HG03460 (cell line): ENCODE results near the gene EMILIN1.
A peak's percentile ranks its signal among the peaks of the same experiment; 100 is the strongest.
"Not testable (repeated sequence)": the region's sequence is repeated elsewhere in the genome, so short reads cannot be mapped to it uniquely, and the experiment has no call there.

Source experiments
- ATAC-seq: cut with Tn5 transposase; IDR thresholded peaks from one replicate; pipeline ENCODE4 v1.9.1; 2021; ENCODE audit not compliant: unreplicated experiment

Gene EMILIN1

GRCh38 chr2:27119330-27119670, 40.9 kb downstream of the EMILIN1 start:
- not testable (repeated sequence) for ATAC-seq

DNA sequence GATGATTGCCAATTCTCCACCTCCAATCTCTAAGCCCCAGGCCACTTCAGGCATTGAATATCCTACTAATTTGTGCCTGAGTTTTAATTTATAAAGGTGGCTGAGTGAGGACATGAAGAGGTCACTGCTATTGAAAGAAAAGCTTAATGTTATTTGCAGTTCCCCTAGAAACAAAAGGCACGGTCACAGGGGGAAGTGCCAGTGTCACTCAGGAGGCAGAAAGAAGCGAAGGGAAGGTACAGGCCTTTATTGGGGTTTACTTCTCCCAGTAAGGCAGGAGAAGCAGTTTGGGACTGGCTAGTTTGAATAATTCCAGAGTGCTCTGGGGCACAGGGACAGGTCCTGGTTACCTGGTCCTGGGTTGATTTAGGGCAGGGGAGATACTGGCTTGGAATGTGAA, 43.5 kb downstream of the EMILIN1 start:
- ATAC-seq: no peak

GRCh38 chr2:27122791-27123190, 44.4 kb downstream of the EMILIN1 start:
- ATAC-seq: no peak

DNA sequence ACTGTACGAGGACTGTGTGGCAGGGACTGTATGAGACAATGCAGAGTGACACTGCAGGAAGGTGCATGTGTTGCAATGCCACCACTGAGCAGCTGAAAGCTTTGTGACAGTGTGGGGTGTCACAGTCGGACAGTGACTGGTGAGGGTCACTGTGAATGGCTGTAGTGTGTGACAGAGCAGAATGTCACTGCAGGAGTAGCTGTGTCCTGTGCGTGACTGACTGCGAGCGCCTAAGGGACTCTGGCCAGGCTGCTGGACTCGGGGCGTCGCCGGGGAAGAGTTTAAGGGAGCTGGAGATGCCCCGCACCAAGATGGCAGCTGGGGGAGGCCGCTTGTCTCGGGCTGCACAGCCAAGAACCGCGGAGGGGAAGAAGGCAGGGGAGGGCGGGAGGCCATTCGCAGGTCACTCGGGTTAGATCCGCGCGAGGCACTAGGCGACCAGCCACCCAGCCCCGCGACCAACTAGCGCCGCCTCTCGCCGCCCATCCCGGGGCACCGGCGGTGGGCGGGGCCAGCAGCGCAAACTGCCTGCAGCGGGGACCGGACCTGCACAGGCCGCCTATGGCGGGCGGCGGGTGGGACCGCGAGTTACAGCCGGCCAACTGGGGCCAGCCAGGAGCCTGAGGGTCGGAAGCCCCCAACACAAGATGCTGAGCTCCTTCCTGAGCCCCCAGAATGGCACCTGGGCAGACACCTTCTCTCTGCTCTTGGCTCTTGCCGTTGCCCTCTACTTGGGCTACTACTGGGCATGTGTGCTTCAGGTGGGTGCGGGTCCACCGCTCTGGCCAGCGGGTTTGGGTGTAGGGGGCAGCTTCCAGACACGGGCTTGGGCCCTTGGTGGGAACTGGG, 45.1 kb downstream of the EMILIN1 start, which contains the start of gene ABHD1:
ABHD1 (plus strand) TSS at position 514 of the 849 bp plus-strand sequence; CDS start at position 648, 134 bp downstream.
- no peak for ATAC-seq

GRCh38 chr2:27125104-27125503, 46.7 kb downstream of the EMILIN1 start:
- ATAC-seq: no peak

DNA sequence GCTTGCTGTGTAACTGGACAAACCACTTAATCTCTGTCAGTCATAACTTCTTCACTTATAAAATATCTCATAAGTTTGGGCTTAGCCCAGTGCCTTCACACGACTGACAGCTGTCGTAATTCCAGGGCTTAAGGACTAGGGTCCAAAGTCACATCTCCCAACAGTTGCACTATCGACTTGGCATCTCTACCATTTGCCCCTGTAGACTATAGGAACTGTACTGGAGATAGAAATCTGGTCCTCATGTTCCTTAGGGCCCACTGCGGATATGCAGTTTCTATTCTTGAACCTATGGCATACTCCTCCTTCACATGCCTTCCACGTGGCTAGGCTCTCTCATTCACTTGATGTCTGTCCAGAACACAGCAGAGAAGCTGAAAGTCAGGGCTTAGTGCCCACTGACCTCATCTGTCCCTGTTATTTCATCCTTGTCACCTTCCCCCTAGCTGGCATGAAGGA, 47.9 kb downstream of the EMILIN1 start:
- no peak for ATAC-seq

DNA sequence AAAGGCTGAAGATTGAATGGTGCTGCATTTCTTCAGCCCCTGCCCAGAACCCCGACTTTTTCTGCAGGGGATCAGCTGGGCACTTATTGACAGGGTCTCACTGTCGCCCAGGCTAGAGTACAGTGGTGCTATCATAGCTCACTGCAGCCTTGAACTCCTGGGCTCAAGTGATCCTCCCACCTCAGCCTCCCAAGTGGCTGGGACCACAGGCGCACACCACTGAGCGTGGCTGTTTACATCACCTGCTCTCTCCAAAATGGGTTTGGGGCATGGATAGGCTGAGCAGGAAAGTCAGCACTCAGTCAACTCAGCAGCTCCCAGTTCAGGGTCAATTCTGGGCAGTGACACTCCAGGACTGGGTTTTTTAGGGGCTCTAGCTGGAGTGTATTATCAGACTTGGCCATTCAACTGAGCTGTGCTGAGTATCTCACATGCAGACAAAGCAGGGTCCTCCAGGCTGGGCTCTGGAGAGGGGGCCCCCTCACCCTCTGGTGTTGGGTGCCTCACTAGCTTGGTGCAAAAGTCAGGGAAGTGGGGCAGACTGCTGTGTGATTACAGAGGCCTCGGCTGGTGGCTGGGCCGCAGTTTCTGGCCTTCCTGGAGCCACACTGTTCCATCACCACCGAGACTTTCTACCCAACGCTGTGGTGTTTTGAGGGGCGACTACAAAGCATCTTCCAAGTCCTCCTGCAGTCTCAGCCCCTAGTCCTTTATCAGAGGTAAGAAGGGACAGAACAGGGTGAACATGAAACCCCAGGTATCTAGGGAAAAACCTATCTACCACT, 49.7 kb downstream of the EMILIN1 start:
- no peak for ATAC-seq

DNA sequence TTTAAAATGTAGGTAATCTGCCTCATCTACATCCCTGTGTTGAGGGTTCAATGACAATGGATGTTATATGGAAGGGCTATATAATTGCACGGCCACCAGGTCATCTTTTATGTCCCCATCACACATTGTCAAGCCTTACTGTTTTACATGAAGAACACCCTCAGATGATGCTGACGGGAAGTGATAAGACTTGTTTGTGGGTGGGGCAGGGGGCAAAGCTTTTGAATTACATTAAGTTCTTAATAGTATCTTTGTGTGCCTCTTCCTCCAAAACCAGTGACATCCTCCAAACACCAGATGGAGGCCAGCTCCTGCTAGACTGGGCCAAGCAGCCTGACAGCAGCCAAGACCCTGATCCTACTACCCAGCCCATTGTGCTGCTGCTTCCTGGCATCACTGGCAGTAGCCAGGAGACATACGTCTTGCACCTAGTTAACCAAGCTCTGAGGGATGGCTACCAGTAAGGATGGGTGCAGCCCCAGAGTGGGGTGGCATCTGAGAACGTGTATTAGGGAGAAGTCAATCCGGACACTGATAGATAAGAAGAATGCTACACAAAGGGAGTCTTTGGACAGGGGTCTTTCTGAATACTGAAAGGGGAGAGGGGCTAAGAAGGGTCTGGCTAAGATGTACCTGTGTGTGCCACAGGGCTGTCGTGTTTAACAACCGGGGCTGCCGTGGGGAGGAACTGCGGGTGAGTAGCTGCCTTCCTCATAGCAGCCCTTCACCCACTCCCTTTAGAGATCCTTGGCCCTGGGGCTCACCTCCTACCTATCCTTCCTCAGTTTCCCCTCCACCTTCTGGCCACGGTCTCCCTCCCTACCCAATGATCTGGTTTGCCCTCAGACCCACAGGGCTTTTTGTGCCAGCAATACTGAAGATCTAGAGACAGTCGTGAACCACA, 50.5 kb downstream of the EMILIN1 start:
- ATAC-seq: no peak

DNA sequence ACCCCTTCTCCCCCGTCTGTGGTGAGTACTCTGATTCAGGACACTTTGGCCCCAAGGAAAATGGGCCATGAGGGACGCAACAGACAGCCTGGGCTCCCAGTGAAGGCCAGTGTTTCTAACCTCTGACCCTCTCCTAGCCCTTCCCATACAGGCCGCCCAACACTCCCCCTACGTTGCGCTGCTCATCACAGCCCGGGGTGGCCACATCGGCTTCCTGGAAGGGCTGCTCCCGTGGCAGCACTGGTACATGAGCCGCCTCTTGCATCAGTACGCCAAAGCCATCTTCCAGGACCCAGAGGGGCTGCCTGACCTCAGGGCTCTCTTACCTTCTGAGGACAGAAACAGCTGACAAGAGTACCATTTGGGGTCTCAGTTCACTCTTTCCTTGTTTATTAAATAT, 52.0 kb downstream of the EMILIN1 start:
- ATAC-seq: no peak

DNA sequence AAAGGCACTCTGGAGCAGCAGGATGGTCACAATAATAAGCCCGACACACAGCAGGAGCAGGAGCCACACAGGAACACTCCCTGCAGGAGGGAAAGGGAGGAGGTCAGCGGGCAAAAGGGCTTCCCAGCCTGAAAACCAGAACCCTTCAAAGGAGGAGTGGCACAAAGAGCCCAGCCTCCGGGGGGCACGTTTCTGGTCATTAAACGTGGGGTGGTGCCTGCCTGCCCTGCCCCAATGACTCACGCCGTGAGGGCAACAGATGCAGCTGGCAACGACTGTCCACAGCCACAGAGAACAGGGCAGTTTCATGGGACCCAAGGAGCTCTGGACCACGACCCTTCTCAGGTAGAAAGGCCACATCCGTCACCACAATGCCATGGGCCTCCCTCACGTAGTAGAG, 53.0 kb downstream of the EMILIN1 start:
- no peak for ATAC-seq

DNA sequence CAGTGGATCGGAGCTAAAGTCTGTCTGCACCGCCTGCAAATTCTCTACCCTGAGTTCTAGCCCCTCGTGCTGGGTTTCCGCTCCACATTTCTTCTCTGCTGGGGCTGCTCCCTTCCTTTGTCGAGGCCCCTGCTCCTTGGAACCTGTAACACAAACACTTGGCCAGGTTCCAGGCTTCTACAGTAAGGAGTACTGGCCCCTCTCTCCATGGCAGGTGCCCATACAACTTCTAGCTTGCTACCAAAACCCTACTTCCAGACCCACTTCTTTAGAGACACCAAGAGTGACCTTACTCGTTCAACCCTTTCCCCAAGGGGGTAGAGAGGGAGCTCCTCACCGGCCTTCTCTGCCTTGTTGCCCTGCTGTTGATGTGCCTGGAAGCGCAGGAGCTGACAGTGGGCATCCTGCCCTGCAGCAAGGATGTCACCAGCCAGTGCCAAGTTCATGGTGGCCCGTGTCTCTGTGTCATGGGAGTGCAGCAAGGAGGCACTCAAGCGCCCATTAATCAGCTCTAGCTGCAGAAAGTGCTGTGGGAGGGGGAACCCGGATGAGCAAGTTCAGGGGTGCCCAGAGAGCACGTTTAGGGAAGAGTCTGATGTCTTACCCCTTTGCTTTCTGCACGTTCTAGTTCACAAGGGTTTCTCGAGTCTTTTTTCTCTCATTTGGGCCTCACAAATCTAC, 54.9 kb downstream of the EMILIN1 start:
- no peak for ATAC-seq

DNA sequence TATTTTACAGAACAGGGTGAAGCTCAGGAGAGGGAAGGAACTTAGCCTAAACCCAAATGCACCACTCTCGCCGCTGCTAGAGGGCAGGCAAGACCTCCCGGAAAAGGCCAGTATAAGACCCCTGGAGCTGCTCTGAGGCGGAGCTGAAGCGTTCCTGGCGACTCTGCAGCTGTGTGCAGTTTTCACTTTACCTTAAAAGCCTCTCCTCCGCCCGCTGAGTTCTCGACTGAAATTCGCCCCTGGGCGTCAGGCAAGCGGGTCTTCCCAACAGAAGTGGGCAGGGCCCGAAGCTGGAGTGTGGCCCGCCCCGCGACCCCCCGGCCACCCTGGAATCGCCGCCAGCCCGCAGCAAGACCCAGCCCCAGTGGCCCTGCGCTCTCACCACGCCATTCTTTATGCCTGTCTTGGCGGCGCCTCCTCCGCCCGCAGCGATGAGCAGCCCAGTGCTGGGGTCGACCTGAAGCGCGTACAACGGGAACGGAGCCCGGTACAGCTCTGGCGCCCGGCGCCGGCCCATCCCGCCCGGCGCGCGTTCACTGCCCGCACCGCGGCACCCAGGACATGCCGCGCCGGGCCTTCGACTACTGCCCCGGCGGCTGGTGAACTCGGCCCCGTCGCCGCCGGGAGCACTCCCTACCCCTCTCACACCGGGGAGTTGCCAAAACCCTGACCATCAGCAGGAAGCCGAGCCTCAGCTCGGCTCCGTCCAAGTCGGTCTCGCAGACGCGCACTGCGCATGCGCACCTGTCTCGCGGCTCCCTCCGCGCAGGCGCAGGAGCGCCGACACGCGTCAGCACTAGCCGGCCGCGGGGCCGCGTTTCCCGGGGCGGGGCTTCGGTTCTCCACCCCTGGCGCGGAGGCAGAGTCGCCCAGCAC, 55.7 kb downstream of the EMILIN1 start, which contains the start of gene PREB:
PREB (minus strand) TSS at position 732 of the 876 bp plus-strand sequence; CDS start at position 517, 215 bp downstream.
- peak; percentile 82 for ATAC-seq

DNA sequence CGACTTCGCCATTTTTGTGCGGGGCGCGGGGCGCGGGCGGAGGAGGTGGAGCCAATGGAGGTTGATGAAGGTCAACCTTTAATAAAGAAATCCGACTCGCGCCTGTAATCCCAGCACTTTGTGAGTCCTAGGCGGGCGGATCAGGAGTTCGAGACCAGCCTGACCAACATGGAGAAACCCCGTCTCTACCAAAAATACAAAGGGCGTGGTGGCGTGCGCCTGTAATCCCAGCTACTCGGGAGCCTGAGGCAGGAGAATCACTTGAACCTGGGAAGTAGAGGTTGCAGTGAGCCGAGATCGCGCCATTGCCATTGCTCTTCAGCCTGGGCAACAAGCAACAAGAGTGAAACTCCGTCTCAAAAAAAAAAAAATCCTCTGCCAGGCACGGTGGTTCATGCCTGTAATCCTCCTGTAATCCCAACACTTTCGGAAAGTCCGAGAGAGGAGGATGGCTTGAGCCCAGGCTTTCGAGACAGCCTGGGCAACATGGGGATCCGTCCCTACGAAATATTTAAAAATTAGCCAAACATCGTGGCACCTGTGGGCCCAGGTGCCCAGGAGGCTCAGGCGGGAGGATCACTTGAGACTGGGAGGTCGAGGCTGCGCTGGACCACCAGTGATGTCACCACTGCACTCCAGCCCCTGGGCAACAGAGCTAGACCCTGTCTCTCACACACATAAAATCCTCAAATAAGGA, 56.5 kb downstream of the EMILIN1 start:
- no peak for ATAC-seq

- ATAC-seq: no peak
Observed at GRCh38 chr2:27135478-27135955, 57.1 kb downstream of the EMILIN1 start.
